Omental fat pad (tissue), 4 donors: Measurements from ENCODE around the gene ZBTB33. TPM values are rescaled to one million over a fixed set of nuclear protein-coding genes. Genes with fewer than 3 reads are reported as not detected.

ENCODE experiments used
- ATAC-seq: fragments of 150-250 bp; one replicate; pipeline ENCODE4 v1.9.1; 2016; ENCODE audit warnings: mild to moderate bottlenecking, moderate library complexity; ENCODE audit not compliant: low FRiP score
- DNase-seq: peaks from one replicate; pipeline ENCODE4 v3.0.0-alpha.2; 2019; ENCODE audit warnings: low spot score
- CTCF ChIP-seq, 3 donors: fragments of 450-650 bp; IDR thresholded peaks; one replicate each; pipeline ENCODE4 v1.5.1; 2016 to 2017; ENCODE audit warnings: antibody characterized with exemption in 3 of 3, mild to moderate bottlenecking in 3 of 3, moderate library complexity in 2 of 3
- total RNA-seq, 4 donors: library from RNA; depleted of rRNA; stranded (reverse); fragments of >200 nt; gene quantifications; one replicate each; pipeline ENCODE4 v1.1.0, GENCODE V29; 2016

The ZBTB33 gene
- total RNA-seq, 4 donors from 2014 or later, result 10.9 to 19.7 (median 11.5) TPM

GRCh38 chrX:120290107-120290506 lies 39.5 kb downstream of the ZBTB33 start:
- DNase-seq (no peak), ATAC-seq (no peak)
- no peak for TF ChIP-seq CTCF (IDR thresholded peaks at IDR 0.05)

DNA sequence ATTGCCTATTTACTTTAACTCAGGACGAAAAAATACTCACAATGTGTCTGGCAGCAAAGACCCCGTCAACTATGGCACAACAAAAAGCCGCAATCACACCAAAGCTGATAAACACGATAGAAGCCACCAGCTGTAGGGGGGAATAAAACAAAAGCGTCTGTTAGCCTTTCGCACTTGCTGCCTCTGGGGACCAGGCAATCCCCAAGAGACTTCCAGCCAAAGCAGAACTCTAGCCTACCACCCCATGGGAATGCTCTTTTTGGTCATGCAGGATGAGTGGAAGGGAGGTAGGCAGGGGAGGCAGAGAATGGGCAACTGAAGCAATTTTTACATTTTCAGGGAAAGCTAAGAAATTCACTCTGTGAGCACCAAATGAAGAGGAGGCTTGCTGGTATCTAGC lies 40.6 kb downstream of the ZBTB33 start:
- DNase-seq, result no peak
- ATAC-seq, result no peak
- no peak for TF ChIP-seq CTCF (IDR thresholded peaks at IDR 0.05)

- TF ChIP-seq CTCF (IDR thresholded peaks at IDR 0.05), result no peak
- ATAC-seq (no peak), DNase-seq (no peak)
These were observed 42.4 kb downstream of the ZBTB33 start for GRCh38 chrX:120293015-120293414.

- ATAC-seq, result no peak
- DNase-seq, result no peak
- TF ChIP-seq CTCF (IDR thresholded peaks at IDR 0.05), result no peak
These were observed 44.0 kb downstream of the ZBTB33 start for GRCh38 chrX:120294651-120295050.

DNA sequence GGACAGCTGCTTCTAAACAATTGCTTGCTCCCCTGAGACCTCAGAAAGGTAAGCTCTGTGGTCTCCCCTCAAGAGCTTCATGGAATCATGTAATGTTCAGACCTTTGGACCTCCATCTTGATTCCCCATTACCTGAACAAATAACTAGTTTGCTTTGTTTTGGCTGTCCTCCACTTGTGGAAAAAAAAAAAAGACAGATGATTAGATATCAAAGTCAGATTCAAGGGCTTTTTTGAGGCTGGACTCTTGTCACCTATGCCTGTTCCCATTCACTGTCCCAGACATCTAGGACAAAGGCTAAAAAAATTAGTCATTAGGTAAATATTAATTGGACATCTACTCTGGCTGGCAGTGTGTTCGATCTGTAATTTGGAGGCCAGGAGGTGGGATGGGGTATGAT lies 47.3 kb downstream of the ZBTB33 start:
- TF ChIP-seq CTCF (IDR thresholded peaks at IDR 0.05), result no peak
- ATAC-seq (no peak), DNase-seq (no peak)

DNA sequence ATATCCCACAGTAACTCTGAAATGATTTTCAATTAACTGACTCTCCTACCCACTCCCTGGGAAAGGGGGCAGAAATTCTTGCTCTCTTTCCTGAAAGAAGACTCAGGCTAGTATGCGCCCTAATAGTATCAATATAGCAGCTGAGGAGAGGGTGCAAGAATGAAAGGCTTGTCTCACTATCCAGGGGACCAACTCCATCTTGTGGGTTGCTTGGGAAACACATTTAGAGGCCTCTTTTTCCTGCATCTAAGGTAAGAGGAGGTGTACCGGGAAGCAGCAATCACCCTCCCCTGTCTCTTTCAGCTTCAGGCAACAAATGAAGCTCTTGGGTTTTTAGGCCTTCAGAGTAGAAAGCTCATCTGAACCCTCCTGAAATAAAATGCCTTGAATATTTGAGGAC lies 49.3 kb downstream of the ZBTB33 start:
- no peak for ATAC-seq
- TF ChIP-seq CTCF (IDR thresholded peaks at IDR 0.05), result no peak

GRCh38 chrX:120301497-120301896 lies 50.9 kb downstream of the ZBTB33 start:
- no peak for TF ChIP-seq CTCF (IDR thresholded peaks at IDR 0.05)
- DNase-seq (no peak), ATAC-seq (no peak)

More for the DNA sequence above, 49.3 kb downstream of the ZBTB33 start:
- DNase-seq, result no peak
